Measurements from ENCODE around the gene PTBP1.

Gene PTBP1

DNA sequence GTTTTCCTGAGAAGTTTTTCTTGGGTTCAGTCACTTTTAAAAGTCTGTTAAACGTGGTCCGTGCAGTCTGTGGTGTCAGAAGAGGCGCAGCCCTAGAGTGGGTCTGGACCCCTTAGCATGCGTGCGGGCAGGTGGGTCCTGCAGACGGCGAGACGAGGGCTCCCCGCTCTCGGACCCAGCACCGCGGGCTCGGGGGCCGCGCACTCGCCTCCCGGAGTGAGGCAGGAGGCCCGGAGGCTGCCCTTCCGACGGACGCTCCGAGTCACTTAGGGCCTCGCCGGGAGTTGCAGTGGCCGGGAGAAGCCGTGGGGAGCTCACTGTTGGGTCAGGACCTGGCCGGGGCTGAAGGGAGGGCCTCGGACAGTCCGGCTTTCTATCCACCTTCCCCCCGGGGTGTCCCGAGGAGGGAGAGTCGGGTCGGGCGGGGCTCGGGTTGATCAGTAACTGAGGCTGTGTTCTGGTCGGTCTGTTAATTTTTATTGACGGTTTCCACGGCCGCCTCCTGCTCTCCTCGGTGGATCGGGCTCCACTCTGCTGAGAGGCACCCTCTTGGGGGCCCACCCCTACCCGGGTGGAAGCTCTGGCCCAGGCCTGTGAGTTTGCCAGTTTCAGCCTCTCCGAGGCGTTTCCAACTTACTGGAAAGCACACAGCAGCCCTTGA, 1.3 kb downstream of the PTBP1 start:
- no peak for DNase-seq

GRCh38 chr19:799076-799881, 2.0 kb downstream of the PTBP1 start:
- no peak for DNase-seq

GRCh38 chr19:800360-801029, 3.2 kb downstream of the PTBP1 start:
- DNase-seq = no peak

DNA sequence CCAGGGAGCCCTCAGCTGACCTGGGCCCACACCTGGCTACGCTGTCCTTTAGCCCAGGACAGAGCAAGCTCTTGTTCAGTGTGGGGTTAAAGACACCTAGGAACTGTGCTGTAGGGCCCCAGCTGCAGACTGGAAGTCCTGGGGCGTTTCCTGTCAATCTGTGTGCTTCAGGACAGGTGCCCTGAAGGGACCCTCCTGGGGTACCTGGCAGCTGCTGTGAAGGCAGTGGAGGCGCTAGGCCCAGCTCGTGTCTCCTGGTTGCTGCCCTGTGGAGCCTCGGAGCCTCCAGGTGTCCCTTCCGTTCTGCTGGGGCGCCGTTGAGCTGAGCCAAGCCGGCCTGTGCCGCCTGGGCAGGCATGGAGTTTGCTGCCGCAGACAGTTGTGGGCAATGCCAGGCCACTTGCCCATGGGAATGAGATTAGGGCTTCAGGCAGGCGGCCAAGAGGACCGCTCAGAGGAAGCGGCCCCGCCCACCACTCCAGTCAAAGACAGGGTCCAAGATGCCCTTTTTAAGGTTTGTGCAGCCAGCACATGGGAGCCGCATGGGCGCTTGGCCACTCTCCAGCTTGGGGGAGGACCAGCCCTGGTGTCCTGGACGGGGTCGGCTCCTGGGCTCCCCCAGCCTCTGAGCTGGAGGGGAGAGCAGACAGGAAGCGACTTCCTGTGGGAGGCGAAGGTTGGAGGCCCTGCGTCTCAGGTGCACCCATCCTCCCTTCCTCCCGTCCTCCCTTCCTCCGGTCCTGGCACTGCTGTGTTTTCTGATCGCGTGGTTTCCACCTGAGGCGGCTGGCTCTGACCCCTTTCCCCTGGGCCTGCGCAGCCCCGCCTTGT, 4.0 kb downstream of the PTBP1 start:
- no peak for DNase-seq

- DNase-seq = no peak
These were observed 4.7 kb downstream of the PTBP1 start for GRCh38 chr19:801861-802497.

GRCh38 chr19:802498-803098, 5.3 kb downstream of the PTBP1 start:
- no peak for DNase-seq

GRCh38 chr19:803099-803561, 5.9 kb downstream of the PTBP1 start:
- DNase-seq = no peak

DNA sequence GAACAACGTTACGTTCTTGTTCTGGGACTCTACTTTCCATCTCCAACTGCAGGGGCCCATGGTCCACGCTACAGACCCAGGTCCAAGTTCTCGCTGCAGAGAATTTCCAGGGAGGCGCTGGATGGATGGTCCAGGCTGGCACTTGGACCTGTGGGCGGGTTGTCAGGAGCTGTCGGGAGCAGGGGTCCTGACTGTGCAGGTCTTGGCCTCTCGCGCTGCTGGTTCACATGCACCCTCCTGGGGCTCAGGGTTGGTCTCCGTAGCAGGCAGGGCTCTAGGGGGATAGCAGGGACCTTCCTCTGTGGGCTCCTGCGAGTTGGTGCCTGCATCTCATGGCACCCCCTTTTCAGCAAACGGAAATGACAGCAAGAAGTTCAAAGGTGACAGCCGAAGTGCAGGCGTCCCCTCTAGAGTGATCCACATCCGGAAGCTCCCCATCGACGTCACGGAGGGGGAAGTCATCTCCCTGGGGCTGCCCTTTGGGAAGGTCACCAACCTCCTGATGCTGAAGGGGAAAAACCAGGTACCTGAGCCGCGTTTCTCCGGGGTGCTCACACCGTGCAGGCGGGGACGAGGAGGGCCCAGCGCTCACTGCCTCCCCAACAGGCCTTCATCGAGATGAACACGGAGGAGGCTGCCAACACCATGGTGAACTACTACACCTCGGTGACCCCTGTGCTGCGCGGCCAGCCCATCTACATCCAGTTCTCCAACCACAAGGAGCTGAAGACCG, 6.6 kb downstream of the PTBP1 start:
- DNase-seq = no peak

DNA sequence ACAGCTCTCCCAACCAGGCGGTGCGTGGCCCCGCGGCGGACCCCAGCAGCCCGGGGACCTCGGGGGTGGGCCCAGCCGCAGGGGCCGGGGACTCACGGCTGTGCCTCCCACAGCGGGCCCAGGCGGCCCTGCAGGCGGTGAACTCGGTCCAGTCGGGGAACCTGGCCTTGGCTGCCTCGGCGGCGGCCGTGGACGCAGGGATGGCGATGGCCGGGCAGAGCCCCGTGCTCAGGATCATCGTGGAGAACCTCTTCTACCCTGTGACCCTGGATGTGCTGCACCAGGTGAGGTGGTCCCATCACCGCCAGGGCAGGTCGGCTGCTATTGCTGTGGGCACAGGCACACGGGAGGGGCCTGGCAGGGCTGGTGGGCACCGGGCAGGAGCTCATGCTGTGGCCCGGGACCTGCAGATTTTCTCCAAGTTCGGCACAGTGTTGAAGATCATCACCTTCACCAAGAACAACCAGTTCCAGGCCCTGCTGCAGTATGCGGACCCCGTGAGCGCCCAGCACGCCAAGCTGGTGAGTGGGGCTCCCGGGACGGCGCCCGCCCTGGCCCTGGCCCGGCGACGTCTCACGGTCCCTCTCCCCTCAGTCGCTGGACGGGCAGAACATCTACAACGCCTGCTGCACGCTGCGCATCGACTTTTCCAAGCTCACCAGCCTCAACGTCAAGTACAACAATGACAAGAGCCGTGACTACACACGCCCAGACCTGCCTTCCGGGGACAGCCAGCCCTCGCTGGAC, 7.3 kb downstream of the PTBP1 start:
- DNase-seq = no peak

- no peak for DNase-seq
These were observed 7.9 kb downstream of the PTBP1 start for GRCh38 chr19:805166-805551.

DNA sequence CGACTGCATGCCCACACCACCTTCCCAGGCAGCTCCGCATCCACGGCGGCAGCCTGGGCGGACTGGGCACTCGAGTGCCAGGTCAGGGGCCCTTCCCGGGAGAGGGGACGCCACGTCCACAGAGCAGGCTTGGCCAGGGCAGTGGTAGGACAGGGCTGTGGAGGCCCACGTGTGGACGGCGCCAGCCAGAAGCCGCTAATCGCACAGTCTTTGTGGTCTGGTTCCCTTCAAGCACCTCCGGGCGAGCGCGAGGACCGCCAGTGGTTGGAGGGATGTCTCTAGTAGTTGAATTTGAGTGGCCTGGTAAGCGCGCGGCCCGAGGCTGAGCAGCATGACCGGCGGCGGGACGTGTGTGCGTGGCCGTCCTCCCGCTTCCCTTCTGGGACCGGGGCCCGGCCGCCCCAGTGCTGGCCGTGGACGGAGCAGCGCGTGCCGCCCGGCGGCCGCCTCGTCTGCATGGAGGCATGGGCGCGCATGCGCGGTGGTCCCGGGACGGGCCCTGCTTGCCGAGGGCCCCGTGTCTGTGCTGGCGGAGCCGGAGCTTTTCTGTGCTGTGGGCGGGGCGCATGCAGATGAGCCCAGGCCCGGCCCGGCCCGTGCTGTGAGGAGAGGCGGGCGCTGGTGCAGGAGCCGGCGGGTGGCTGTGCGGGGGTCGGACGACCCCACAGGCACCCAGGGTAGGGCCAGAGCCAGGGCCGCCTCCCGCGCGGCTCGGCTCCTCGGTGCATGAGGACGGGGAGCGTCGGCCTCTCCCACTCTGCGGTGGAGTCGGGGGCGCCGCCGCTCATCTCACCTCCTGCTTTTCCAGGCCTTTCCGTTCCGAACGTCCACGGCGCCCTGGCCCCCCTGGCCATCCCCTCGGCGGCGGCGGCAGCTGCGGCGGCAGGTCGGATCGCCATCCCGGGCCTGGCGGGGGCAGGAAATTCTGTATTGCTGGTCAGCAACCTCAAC, 8.6 kb downstream of the PTBP1 start:
- no peak for DNase-seq

- DNase-seq = no peak
These were observed 9.7 kb downstream of the PTBP1 start for GRCh38 chr19:806815-807421.

DNA sequence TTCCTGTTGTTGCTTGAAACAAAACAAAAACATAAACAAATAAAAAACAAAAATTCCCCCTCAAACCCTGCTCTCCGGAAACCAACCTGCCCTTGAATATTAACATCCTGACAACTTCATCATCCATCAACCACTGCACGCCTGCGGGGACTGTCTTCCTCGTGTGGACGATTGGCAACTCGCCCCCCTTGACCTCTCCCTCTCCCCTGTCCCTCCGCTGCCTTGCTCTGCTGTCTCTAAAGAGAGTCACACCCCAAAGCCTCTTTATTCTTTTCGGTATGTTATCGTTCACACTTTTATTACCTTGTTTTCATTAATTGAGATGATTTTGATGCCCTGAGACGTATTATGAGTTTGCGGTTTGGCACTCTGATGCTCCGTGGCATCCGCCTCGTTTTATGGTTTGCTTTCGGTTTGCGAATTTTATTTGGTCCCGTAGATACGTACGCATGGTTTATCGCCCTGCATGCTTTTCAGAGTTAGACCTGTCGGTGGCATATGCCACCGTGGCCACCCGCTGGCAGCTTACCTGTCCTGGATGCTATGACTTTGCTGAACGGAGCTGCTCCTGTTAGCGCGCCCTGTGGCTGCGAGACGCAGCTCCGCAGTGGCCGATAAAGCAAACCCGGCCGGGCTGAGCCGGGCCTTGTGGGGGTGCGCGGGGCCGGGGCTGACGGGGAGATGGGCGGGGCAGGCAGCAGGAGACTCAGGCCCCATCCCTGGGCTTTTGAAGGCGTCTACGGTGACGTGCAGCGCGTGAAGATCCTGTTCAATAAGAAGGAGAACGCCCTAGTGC, 10.6 kb downstream of the PTBP1 start:
- DNase-seq = no peak

DNA sequence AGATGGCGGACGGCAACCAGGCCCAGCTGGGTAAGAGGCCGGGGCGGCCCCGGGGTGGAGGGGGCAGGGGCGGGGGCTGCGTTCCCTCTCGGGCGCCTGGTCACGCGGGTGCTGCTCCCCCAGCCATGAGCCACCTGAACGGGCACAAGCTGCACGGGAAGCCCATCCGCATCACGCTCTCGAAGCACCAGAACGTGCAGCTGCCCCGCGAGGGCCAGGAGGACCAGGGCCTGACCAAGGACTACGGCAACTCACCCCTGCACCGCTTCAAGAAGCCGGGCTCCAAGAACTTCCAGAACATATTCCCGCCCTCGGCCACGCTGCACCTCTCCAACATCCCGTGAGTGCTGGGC, 11.1 kb downstream of the PTBP1 start:
- DNase-seq = no peak

DNA sequence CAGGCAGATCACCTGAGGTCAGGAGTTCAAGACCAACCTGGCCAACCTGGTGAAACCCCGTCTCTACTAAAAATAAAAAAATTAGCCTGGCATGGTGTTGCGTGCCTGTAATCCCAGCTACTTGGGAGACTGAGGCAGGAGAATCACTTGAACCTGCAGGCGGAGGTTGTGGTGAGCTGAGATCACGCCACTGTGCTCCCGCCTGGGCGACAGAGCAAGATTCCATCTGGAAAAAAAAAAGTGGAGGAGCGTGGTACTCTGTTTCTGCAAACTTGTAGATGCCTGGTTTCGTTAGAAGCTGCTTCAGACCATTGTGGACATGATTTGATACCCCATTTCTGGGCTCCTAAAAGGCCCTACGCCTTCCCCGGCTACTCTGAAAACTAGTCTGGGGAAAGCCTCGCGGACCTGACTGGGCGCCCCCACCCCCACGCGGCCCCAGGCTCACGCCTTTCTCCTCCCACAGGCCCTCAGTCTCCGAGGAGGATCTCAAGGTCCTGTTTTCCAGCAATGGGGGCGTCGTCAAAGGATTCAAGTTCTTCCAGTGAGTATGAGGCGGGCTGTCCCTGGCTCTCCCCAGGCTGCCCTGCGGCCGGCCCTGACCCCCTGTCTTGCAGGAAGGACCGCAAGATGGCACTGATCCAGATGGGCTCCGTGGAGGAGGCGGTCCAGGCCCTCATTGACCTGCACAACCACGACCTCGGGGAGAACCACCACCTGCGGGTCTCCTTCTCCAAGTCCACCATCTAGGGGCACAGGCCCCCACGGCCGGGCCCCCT, 13.0 kb downstream of the PTBP1 start:
- no peak for DNase-seq

GRCh38 chr19:810883-811489, 13.7 kb downstream of the PTBP1 start:
- DNase-seq = no peak

GRCh38 chr19:811506-812048, 14.3 kb downstream of the PTBP1 start:
- DNase-seq = no peak

Data from NCI-H2107 (cell line).